ENCODE results near the gene CCP110. TPM values are rescaled to one million over a fixed set of nuclear protein-coding genes. Genes with fewer than 3 reads are reported as not detected.

The CCP110 gene
- total RNA-seq, 3 donors from 2014 or later (not counting 1 experiment from before 2014, with no cell fraction given): 14.1 to 18.0 (median 17.5) TPM

GRCh38 chr16:19488213-19488640, 35.5 kb upstream of the CCP110 start:
- Mint-ChIP-seq H3K4me3 (no peak overlapping the region), H3K36me3 (no peaks in the 10 kb centered on the region), H3K4me1 (no peaks in the 10 kb centered on the region), H3K27me3 (ENCODE audit: low read depth in 2 of 2) (no peaks in the 10 kb centered on the region), H3K27ac (no peak overlapping the region), H3K9me3 (no peaks in the 10 kb centered on the region)
- ATAC-seq: no peak
- no peaks in the 10 kb centered on the region for H3K4me1 ChIP-seq (ENCODE audit: control insufficient read depth, insufficient read depth, low read length)
- H3K27ac ChIP-seq (ENCODE audit: low read length): no peak overlapping the region
- no peaks in the 10 kb centered on the region for H3K36me3 ChIP-seq (ENCODE audit: control insufficient read depth, insufficient read depth, low read length)
- no peak for DNase-seq
- 75% methylated on average over 4 of the region's 4 CpGs for WGBS (ENCODE audit: insufficient coverage)
- H3K9me3 ChIP-seq (ENCODE audit: control insufficient read depth, insufficient read depth, low read length): no peaks in the 10 kb centered on the region
- intact Hi-C loops (cut with micrococcal nuclease): no loop called here
- H3K27me3 ChIP-seq (ENCODE audit: control insufficient read depth, insufficient read depth, low read length): no peaks in the 10 kb centered on the region
- TF ChIP-seq CTCF (IDR thresholded peaks at IDR 0.05): no peak
- H3K4me3 ChIP-seq (ENCODE audit: low read length): no peak overlapping the region

DNA sequence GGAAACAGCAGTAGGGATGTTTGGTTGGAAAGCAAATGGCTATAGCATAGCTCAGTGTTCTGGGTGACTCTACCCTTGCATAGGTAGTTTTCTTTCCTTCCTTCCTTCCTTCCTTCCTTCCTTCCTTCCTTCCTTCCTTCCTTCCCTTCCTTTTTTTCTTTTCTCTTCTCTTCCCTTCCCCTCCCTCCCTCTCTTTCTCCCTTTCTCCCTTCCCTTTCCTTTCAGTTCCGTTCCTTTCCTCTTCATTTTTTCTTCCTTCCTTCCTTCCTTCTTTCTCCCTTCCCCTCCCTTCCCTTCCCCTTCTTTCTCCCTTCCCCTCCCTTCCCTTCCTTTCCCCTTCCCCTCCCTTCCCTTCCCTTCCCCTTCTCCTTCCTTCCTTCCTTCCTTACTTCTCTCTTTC, 33.1 kb upstream of the CCP110 start:
- Histone ChIP-seq H3K4me3 (ENCODE audit: low read length) (no peak overlapping the region), H3K4me1 (ENCODE audit: control insufficient read depth, insufficient read depth, low read length) (peaks cover 8% of the 10 kb centered on the region), H3K27ac (ENCODE audit: low read length) (no peak overlapping the region), H3K36me3 (ENCODE audit: control insufficient read depth, insufficient read depth, low read length) (no peaks in the 10 kb centered on the region), H3K27me3 (ENCODE audit: control insufficient read depth, insufficient read depth, low read length) (no peaks in the 10 kb centered on the region), H3K9me3 (ENCODE audit: control insufficient read depth, insufficient read depth, low read length) (no peaks in the 10 kb centered on the region)
- Mint-ChIP-seq H3K9me3 (no peaks in the 10 kb centered on the region), H3K36me3 (no peaks in the 10 kb centered on the region), H3K27me3 (ENCODE audit: low read depth in 2 of 2) (no peaks in the 10 kb centered on the region), H3K27ac (no peak overlapping the region), H3K4me1 (peaks cover 9 to 11% of the 10 kb centered on the region in 2 donors), H3K4me3 (no peak overlapping the region)
- 88% methylated on average over 1 of the region's 1 CpG for WGBS (ENCODE audit: insufficient coverage)
- no peak for TF ChIP-seq CTCF (IDR thresholded peaks at IDR 0.05)
- DNase-seq (no peak), ATAC-seq (no peak)
- intact Hi-C loops (cut with micrococcal nuclease): no loop called here

DNA sequence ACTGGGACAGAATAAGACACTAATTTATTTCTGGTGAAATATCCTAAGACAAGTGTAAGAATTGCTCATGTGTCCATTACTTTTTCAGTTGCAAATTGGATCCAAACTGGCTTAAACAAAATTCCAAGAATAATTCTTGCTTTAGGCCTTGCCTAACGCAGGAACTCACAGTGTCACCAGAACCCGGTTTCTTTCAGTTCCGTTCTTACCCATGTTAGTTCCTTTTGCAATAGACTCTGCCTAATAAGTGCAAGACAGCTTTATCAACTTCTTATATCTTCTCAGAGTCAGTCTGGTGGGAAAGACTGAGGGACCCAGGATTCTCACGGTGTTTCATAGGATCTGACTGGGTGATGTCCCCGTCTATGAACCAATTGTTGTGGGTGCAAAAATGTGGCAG, 26.6 kb upstream of the CCP110 start:
- H3K27ac Mint-ChIP-seq: no peak overlapping the region

More for the DNA sequence above, 26.6 kb upstream of the CCP110 start:
- Histone ChIP-seq H3K27me3 (ENCODE audit: control insufficient read depth, insufficient read depth, low read length) (no peaks in the 10 kb centered on the region), H3K4me3 (ENCODE audit: low read length) (no peak overlapping the region), H3K4me1 (ENCODE audit: control insufficient read depth, insufficient read depth, low read length) (peaks cover 8% of the 10 kb centered on the region), H3K36me3 (ENCODE audit: control insufficient read depth, insufficient read depth, low read length) (peaks cover 10% of the 10 kb centered on the region), H3K9me3 (ENCODE audit: control insufficient read depth, insufficient read depth, low read length) (no peaks in the 10 kb centered on the region), H3K27ac (ENCODE audit: low read length) (no peak overlapping the region)
- no peak for TF ChIP-seq CTCF (IDR thresholded peaks at IDR 0.05)
- 82% methylated on average over 5 of the region's 5 CpGs for WGBS (ENCODE audit: insufficient coverage)
- intact Hi-C loops (cut with micrococcal nuclease): no loop called here
- Mint-ChIP-seq H3K27me3 (ENCODE audit: low read depth in 2 of 2) (no peaks in the 10 kb centered on the region), H3K36me3 (no peaks in the 10 kb centered on the region), H3K4me1 (peaks cover 9 to 11% of the 10 kb centered on the region in 2 donors), H3K9me3 (no peaks in the 10 kb centered on the region), H3K4me3 (no peak overlapping the region)
- DNase-seq: no peak
- no peak for ATAC-seq

Measured in natural killer cell (primary cell).